Stomach (tissue), 8 donors: Measurements from ENCODE around the gene LOC101059915.

Source experiments
- DNase-seq, 2 donors: peaks; one replicate each; pipeline versions ENCODE4 v3.0.0 to v3.0.0-alpha.2; 2013 to 2019
- H3K27ac ChIP-seq, 5 donors: fragments of 200-600 bp in 4 of 5; sonication (generic) in 4 of 5; one replicate each; pipeline ENCODE4 v1.5.1; 2013 to 2019; ENCODE audit warnings: mild to moderate bottlenecking in 1 of 5, moderate library complexity in 1 of 5
- H3K27me3 ChIP-seq, 3 donors: fragments of 200-600 bp; sonication (generic); one replicate each; pipeline ENCODE4 v1.5.1; 2017 to 2019; ENCODE audit warnings: mixed run types in 1 of 3
- H3K36me3 ChIP-seq, 4 donors: fragments of 200-600 bp; sonication (generic); 1 replicate in 3 of 4; 2 replicates in 1 of 4; pipeline ENCODE4 v1.5.1; 2016 to 2019
- H3K4me1 ChIP-seq, 4 donors: fragments of 200-600 bp; sonication (generic); one replicate each; pipeline ENCODE4 v1.5.1; 2016 to 2019
- H3K4me3 ChIP-seq, 4 donors: fragments of 200-600 bp; sonication (generic) in 3 of 4; one replicate each; pipeline ENCODE4 v1.5.1; 2016 to 2019; ENCODE audit warnings: mild to moderate bottlenecking in 1 of 4
- H3K9me3 ChIP-seq, 4 donors: fragments of 200-600 bp; sonication (generic); one replicate each; pipeline ENCODE4 v1.5.1; 2016 to 2019
- EP300 ChIP-seq: sonication (generic); formaldehyde crosslinking; IDR thresholded peaks from one replicate; pipeline ENCODE4 v1.6.1; 2017; ENCODE audit warnings: antibody characterized with exemption
- POLR2A ChIP-seq, 4 donors: fragments of 450-650 bp; IDR thresholded peaks; one replicate each; pipeline ENCODE4 v1.6.1; 2016; ENCODE audit warnings: antibody characterized with exemption in 4 of 4, control low read depth in 2 of 4, mild to moderate bottlenecking in 1 of 4, moderate library complexity in 1 of 4
- POLR2AphosphoS5 ChIP-seq, 3 donors: sonication (generic); formaldehyde crosslinking; IDR thresholded peaks; one replicate each; pipeline ENCODE4 v1.6.1; 2016; ENCODE audit warnings: antibody characterized with exemption in 3 of 3
- WGBS, 5 donors: extraction: QIAGEN DNeasy Blood & Tissue Kit in 3 of 5; methylation state at CpG; one replicate each; pipeline versions ENCODE4 v1.1.5 to v1.1.7; 2013 to 2018; 5-methylcytosine and 5-hydroxymethylcytosine counted together
- intact Hi-C: fragments of 100-400 bp; cut with DNase I; formaldehyde crosslinking; loops from one replicate; pipeline ENCODE4 v1.15.1; 2023; ENCODE audit warnings: low total_unique reads
- TF ChIP-seq, protein P1 (sequence below), 7 experiments: fragments of 450-650 bp in 4 of 7; fragments of 200-600 bp in 3 of 7; sonication (generic) in 3 of 7; IDR thresholded peaks; one replicate each; pipeline ENCODE4 v1.5.1; 2016 to 2019; ENCODE audit warnings: antibody characterized with exemption in 7 of 7, control low read depth in 2 of 7, mild to moderate bottlenecking in 1 of 7
- donor health status: healthy with polysubstance abuse.
- donor health status: Bipolar disorder and iron deficiency.
- donor health status: healthy.

LOC101059915 gene

GRCh38 chrX:71664889-71665491, 2.4 kb upstream of the LOC101059915 start:
- WGBS, 5 donors = 74 to 83% (median 79%) methylated on average over 13 to 16 of the region's 16 CpGs

GRCh38 chrX:71665747-71666146, 1.6 kb upstream of the LOC101059915 start:
- no peak overlapping the region for H3K4me3 ChIP-seq
- WGBS, 5 donors = 71 to 85% (median 73%) methylated on average over 3 to 10 of the region's 10 CpGs
- no peaks in the 10 kb centered on the region for H3K36me3 ChIP-seq
- H3K27ac ChIP-seq = no peak overlapping the region
- H3K9me3 ChIP-seq = no peaks in the 10 kb centered on the region
- no peaks in the 10 kb centered on the region for H3K4me1 ChIP-seq
- intact Hi-C loops = no loop called here
- H3K27me3 ChIP-seq = no peaks in the 10 kb centered on the region
- no peak for DNase-seq
- TF ChIP-seq POLR2A (IDR thresholded peaks at IDR 0.05) (no peak), EP300 (no peak), POLR2AphosphoS5 (IDR thresholded peaks at IDR 0.05) (no peak)
- TF ChIP-seq, protein P1, sequence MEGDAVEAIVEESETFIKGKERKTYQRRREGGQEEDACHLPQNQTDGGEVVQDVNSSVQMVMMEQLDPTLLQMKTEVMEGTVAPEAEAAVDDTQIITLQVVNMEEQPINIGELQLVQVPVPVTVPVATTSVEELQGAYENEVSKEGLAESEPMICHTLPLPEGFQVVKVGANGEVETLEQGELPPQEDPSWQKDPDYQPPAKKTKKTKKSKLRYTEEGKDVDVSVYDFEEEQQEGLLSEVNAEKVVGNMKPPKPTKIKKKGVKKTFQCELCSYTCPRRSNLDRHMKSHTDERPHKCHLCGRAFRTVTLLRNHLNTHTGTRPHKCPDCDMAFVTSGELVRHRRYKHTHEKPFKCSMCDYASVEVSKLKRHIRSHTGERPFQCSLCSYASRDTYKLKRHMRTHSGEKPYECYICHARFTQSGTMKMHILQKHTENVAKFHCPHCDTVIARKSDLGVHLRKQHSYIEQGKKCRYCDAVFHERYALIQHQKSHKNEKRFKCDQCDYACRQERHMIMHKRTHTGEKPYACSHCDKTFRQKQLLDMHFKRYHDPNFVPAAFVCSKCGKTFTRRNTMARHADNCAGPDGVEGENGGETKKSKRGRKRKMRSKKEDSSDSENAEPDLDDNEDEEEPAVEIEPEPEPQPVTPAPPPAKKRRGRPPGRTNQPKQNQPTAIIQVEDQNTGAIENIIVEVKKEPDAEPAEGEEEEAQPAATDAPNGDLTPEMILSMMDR (IDR thresholded peaks at IDR 0.05) = no peak

More at GRCh38 chrX:71664889-71665491, 2.4 kb upstream of the LOC101059915 start:
- no peak for DNase-seq
- TF ChIP-seq, protein P1 (IDR thresholded peaks at IDR 0.05) = no peak
- TF ChIP-seq POLR2A (IDR thresholded peaks at IDR 0.05) = no peak
- no peak for TF ChIP-seq POLR2AphosphoS5 (IDR thresholded peaks at IDR 0.05)
- TF ChIP-seq EP300 = no peak
- no peaks in the 10 kb centered on the region for H3K36me3 ChIP-seq
- H3K9me3 ChIP-seq = no peaks in the 10 kb centered on the region
- intact Hi-C loops = no loop called here
- no peaks in the 10 kb centered on the region for H3K4me1 ChIP-seq
- H3K27me3 ChIP-seq = no peaks in the 10 kb centered on the region
- no peak overlapping the region for H3K27ac ChIP-seq
- no peak overlapping the region for H3K4me3 ChIP-seq

DNA sequence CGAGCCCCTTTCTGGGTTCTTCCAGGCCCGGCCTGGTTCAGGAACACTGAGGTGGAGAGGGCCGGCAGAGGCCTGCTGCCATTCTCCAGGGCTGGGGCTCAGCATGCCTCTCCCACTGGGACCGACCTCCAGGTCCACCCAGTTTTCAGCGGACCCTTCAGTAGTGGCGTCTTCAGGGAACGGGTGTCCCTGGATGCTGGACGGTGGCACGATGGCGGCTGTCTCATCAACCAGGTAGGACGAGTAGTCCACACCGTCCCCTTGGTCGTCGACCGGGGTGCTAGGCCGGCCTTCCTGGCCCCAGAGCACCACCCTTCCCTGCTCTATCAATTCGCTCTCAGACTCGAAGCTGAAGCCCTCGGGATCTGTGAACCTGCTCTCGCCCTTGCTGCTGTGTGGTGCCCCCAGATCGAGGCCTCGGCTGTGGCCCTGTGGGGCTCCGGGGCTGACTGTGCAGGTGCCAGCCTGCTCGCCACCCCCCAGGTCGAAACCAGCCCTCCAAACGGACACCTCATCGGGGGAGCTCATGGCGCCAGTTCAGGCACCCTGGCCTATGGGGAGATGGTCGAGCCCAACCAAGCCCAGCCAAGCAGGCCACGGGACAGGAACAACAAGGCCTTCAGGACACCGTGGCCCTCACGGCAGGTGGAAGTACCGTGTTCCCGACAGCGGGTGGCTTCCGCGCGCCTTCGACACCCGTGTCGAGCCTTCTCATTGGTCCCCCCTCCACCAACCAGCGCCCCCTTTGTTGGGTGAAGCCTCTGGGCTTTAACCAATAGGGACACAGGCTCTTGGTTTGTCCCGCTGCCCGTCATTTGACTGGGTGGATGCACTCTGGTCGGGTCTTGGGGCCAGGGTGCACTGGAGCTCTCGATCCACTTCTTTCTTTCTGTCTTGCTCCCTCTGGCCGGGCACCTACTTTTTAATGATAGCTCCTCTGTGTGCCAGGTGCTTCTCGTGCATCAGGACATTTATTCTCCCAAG, 814 bp upstream of the LOC101059915 start:
- WGBS, 5 donors = 89 to 96% (median 94%) methylated on average over 16 to 48 of the region's 48 CpGs
- no peaks in the 10 kb centered on the region for H3K27me3 ChIP-seq
- H3K36me3 ChIP-seq = no peaks in the 10 kb centered on the region
- TF ChIP-seq POLR2AphosphoS5 (IDR thresholded peaks at IDR 0.05) = no peak
- TF ChIP-seq POLR2A (IDR thresholded peaks at IDR 0.05) = no peak
- TF ChIP-seq, protein P1 (IDR thresholded peaks at IDR 0.05) = no peak
- TF ChIP-seq EP300 = no peak
- H3K4me3 ChIP-seq = no peak overlapping the region
- no peak for DNase-seq
- no peaks in the 10 kb centered on the region for H3K9me3 ChIP-seq
- H3K4me1 ChIP-seq = no peaks in the 10 kb centered on the region
- intact Hi-C loops = no loop called here
- H3K27ac ChIP-seq = no peak overlapping the region

DNA sequence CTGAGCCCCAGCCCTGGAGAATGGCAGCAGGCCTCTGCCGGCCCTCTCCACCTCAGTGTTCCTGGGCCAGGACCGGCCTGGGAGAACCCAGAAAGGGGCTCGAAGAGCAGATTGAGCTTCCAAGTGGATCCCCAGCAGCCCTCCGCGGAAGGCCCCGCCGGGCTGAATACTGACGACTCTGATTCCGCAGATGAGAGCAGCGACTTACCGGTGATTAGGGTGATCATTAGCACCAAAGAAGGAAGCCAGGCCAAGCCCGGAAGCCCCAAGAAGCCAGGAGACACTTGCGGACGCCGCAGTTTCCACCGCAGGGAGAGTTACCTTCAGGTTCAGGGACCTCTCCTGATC, 876 bp downstream of the LOC101059915 start:
- WGBS, 5 donors = 92 to 98% (median 94%) methylated on average over 12 to 16 of the region's 16 CpGs; no CpG with 5 or more reads in 1 of the 5 donors
- DNase-seq = no peak
- intact Hi-C loops = no loop called here
- no peak overlapping the region for H3K4me3 ChIP-seq
- H3K27ac ChIP-seq = no peak overlapping the region
- no peaks in the 10 kb centered on the region for H3K4me1 ChIP-seq
- H3K9me3 ChIP-seq = no peaks in the 10 kb centered on the region
- no peaks in the 10 kb centered on the region for H3K36me3 ChIP-seq
- TF ChIP-seq POLR2AphosphoS5 (IDR thresholded peaks at IDR 0.05) = no peak
- TF ChIP-seq EP300 = no peak
- TF ChIP-seq, protein P1 (IDR thresholded peaks at IDR 0.05) = no peak
- TF ChIP-seq POLR2A (IDR thresholded peaks at IDR 0.05) = no peak
- no peaks in the 10 kb centered on the region for H3K27me3 ChIP-seq
